ENCODE data around the gene SENP1.

DNA sequence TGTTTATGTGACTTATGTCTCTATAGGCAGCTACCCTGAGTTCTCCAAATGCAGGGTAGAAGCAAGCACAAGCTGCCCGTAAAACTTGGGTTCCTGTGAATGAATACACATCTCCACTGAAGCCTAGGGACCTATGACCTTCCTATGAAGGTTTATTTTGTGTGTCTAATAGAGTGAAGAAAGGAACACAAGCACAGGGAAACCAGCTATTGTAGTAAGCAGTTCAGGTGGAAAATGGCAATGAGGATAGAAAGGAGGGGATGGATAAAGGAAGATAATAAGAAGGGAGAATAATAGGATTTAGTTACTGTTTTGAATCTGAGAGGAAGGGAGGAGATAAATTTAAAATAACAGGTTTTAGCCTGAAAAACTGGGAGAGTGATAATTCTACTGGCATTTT, 15.6 kb upstream of the SENP1 start:
- no peak for TF ChIP-seq CTCF (IDR thresholded peaks at IDR 0.05)
- TF ChIP-seq POLR2AphosphoS5 (IDR thresholded peaks at IDR 0.05), result no peak
- no peak for TF ChIP-seq EP300 (IDR thresholded peaks at IDR 0.05; ENCODE audit: low read depth)
